HG03060 (cell line): ENCODE data around the gene TTLL11.

Experiments used
- ATAC-seq: cut with Tn5 transposase; IDR thresholded peaks from one replicate; pipeline ENCODE4 v1.9.1; 2021; ENCODE audit warnings: low read depth, moderate number of reproducible peaks; ENCODE audit not compliant: unreplicated experiment

The TTLL11 gene

DNA sequence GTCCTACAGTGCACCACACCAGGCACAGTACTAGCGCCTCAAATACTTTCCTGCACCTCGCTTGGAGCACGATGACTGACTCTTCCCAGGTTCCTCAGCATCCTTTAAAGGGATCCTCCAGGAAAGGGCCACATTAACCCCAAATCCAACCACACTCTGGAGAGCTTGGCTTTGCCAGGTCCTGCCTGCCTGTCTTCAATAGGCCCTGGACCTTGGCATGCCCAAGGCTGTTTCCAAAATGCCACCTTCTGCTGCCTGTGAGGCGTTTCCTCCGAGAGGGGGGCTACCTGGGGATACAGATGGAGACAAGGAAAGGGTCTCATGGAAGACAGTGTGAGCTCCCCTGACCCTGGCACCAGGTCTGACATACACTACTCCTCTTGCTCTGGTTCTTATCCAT, 271.8 kb downstream of the TTLL11 start:
- ATAC-seq, result no peak

GRCh38 chr9:121820286-121821005, 272.7 kb downstream of the TTLL11 start:
- ATAC-seq, result no peak

DNA sequence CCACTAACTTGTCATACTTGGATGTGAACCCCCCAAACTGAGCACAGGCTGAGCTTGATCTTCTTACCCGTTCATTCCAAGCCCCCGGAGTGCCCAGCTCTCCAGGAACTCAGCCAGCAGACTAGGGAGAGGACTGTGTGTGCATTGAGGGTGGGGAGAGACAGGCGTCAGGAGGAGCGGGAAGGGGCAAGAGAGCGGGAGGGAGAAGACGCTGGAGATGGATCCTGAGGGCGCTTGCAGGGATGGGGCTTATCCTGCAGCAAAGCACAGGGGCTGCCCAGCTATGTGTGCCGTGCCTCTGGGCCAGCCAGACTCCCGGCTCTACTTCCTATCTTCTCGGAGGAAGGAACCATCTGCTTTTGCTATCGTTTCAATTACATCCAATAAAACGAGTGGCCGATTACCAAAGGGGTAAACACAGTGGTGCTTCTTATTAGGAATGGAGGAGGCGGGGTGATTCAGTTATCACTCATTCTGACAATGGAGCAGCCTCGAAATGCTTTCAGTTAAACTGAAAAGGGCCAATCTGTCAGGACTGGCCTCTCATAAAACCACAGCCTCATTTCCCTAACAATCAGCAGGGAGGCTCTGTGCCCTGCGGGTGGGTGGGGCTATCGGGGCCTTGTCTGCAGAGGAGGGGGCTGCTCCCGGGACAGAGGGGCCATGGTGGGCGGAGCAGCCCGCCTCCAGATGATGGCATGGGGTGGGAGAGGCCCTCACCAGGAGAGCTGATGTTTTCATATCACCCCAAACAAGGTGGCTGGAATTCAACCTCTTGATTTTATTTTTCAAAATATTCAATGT, 273.5 kb downstream of the TTLL11 start:
- ATAC-seq, result no peak

- ATAC-seq, result no peak
Observed at GRCh38 chr9:121818841-121819427, 274.2 kb downstream of the TTLL11 start.

- no peak for ATAC-seq
Observed at GRCh38 chr9:121818016-121818661, 275.0 kb downstream of the TTLL11 start.

DNA sequence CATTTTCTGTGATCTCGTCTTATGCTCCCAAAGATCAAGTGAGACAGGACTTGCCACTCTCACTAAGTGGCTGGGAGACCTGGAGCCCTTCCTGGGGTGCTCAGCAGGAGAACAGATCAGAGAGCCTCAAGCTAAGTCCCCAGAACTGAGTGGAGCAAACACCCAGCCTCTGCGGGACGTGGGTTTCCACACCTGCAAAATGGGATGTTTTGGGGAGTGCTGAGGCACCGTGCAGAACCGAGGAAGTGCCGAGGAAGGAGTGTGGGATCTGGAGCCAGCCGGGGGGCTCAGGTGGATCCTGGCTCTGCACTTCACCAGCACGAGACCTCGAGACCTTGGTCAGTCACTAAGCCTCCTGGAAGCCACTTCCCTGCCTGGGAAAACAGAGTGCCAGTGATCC, 275.6 kb downstream of the TTLL11 start:
- ATAC-seq, result no peak

GRCh38 chr9:121816845-121817450, 276.2 kb downstream of the TTLL11 start:
- no peak for ATAC-seq

DNA sequence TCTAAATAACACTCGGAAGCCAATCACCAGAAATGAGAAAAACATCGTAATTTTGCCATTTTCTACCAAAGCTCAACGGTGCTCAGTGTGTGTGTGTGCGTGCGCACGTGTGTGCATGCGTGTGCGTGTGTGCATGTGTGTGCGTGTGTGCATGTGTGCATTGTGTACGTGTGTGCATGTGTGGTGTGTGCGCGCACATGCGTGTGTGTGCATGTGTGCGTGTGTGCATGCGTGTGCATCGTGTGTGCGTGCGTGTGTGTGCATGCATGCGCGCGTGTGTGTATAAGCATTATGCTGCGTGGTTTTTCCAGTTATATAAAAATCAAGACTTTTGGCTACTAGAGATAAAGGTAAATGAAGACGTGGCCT, 276.7 kb downstream of the TTLL11 start:
- no peak for ATAC-seq

- no peak for ATAC-seq
Observed at GRCh38 chr9:121815546-121816448, 277.3 kb downstream of the TTLL11 start.

DNA sequence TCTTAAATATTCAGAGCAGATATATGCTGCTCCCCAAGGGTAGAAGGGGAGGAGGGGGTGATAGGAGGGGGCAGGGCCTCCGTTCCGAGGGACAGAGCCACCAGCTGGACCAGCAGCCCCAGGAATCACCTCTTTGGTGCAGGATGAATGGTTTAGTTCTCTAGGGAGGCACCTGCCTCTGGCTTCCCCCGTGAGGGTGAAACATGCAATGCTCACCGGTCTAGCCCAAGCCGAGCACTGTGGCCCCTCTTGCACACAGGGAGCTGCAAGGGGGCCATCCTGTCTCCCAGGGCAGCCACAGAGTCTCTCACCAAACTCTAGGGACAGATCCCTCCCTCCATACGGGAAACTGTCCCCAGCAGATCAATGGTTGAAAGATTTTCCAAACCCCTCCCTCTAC, 278.0 kb downstream of the TTLL11 start:
- no peak for ATAC-seq

- no peak for ATAC-seq
Observed at GRCh38 chr9:121814594-121814993, 278.5 kb downstream of the TTLL11 start.

- no peak for ATAC-seq
Observed at GRCh38 chr9:121813519-121814210, 279.4 kb downstream of the TTLL11 start.

GRCh38 chr9:121812159-121812735, 280.9 kb downstream of the TTLL11 start:
- ATAC-seq, result no peak

GRCh38 chr9:121811751-121812150, 281.4 kb downstream of the TTLL11 start:
- ATAC-seq, result no peak

DNA sequence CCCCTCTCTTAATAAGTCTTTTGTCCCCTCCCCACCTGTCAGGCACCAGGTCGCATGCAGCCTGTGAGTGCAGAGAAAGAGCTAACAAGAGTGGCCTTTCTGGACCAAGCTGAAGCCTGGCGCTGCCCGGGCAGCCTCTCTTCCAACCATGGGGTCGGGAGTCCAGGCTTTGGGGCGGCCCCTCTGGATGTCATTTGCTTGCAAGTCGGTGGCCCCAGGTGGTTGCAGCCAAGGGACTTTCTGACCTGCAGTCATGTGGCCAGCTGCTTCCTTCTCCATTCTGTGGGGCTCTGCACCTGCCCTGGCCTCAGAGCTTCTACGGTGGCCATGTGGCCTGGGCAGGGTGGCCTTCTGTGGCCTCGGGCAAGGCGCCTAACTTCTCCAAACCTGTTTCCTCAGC, 282.0 kb downstream of the TTLL11 start:
- no peak for ATAC-seq

DNA sequence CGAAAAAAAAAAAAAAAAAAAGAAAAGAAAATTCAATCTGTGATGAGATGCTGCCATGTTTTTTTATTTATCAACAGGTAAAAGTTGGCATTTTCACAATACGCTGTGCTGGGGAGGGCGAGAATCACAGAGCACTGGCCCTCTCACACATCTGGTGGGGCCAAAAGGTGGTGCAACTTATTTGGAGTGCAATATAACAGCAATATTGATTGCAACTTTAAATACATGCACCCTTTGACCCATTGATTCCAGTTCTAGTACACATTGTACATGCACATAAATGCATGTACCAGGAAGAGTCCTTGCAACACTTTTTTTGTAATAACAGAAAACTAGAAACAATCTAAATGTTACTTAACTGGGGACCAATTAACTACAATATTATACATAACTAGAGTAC, 282.6 kb downstream of the TTLL11 start:
- ATAC-seq, result no peak

- no peak for ATAC-seq
Observed at GRCh38 chr9:121809356-121810050, 283.6 kb downstream of the TTLL11 start.

DNA sequence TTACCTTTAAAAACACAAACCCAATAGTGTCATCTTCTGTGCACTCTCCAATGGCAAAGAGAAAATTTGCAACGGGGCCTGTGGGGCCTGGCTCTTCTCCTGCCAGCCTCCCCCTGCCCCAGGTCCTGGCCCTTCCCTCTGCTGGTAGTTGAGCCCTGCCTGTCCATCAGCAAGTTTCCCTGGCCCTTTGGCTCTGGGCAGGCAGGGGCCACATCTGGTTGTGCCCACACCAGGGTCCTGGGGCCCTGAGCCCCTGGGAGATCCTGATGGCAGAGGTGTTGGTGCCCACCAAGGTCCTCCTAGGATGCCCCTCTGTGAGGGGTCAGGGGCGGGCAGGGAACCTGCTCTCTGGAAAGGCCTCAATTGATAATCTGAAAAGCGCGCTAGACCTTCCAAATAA, 284.3 kb downstream of the TTLL11 start:
- no peak for ATAC-seq
